ENCODE data around the gene MAPK12.

- TF ChIP-seq CTCF (IDR thresholded peaks at IDR 0.05), result no peak
- no peak for TF ChIP-seq ZFX (IDR thresholded peaks at IDR 0.05; ENCODE audit: borderline replicate concordance)
Measured at GRCh38 chr22:50262460-50262911, 1.0 kb upstream of the MAPK12 start.

Data from 22Rv1 (cell line).